Activated CD8-positive, alpha-beta memory T cell treated with anti-CD3 and anti-CD28 coated beads for 4 hours (primary cell): ENCODE results near the gene KPNA3.
A peak's percentile ranks its signal among the peaks of the same experiment; 100 is the strongest.
"Not testable (repeated sequence)": the region's sequence is repeated elsewhere in the genome, so short reads cannot be mapped to it uniquely, and the experiment has no call there.

Source experiments
- DNase-seq, 2 donors: peaks; one replicate each; pipeline ENCODE4 v3.0.0-alpha.2; 2020; ENCODE audit warnings: low read depth in 2 of 2

Gene KPNA3

GRCh38 chr13:49749848-49750247 lies 42.6 kb downstream of the KPNA3 start:
- DNase-seq, result no peak

GRCh38 chr13:49746111-49746510 lies 46.4 kb downstream of the KPNA3 start:
- DNase-seq, result no peak

GRCh38 chr13:49740870-49741269 lies 51.6 kb downstream of the KPNA3 start:
- DNase-seq, result no peak

- DNase-seq, result no peak
Measured at GRCh38 chr13:49739498-49740187, 52.8 kb downstream of the KPNA3 start.

GRCh38 chr13:49733181-49733951 lies 59.1 kb downstream of the KPNA3 start:
- no peak for DNase-seq

- DNase-seq, result no peak
Measured at GRCh38 chr13:49731766-49732165, 60.7 kb downstream of the KPNA3 start.

- no peak for DNase-seq
Measured at GRCh38 chr13:49716615-49717014, 75.9 kb downstream of the KPNA3 start.

- no peak for DNase-seq
Measured at GRCh38 chr13:49714757-49715156, 77.7 kb downstream of the KPNA3 start.

GRCh38 chr13:49711218-49711863 lies 81.1 kb downstream of the KPNA3 start:
- DNase-seq, result no peak

- DNase-seq, result not testable (repeated sequence)
Measured at GRCh38 chr13:49704264-49704663, 88.2 kb downstream of the KPNA3 start.

- no peak for DNase-seq
Measured at GRCh38 chr13:49701491-49701890, 91.0 kb downstream of the KPNA3 start.

GRCh38 chr13:49697468-49697867 lies 95.0 kb downstream of the KPNA3 start:
- DNase-seq, result no peak

GRCh38 chr13:49694446-49694845 lies 98.0 kb downstream of the KPNA3 start:
- DNase-seq, result no peak

GRCh38 chr13:49693877-49694276 lies 98.6 kb downstream of the KPNA3 start:
- no peak for DNase-seq

GRCh38 chr13:49693191-49693733 lies 99.2 kb downstream of the KPNA3 start:
- no peak for DNase-seq

- peak; percentile 75 to 76 for DNase-seq
Measured at GRCh38 chr13:49690995-49691784, 101.3 kb downstream of the KPNA3 start, which contains the start of gene EBPL. TSS of gene EBPL (minus strand) at chr13:49691486. CDS start at chr13:49691424, 62 bp downstream.

GRCh38 chr13:49690133-49690994 lies 102.1 kb downstream of the KPNA3 start:
- no peak for DNase-seq

- DNase-seq, result no peak
Measured at GRCh38 chr13:49683489-49683888, 109.0 kb downstream of the KPNA3 start.

GRCh38 chr13:49681842-49682435 lies 110.5 kb downstream of the KPNA3 start:
- DNase-seq, result no peak

GRCh38 chr13:49679246-49679645 lies 113.2 kb downstream of the KPNA3 start:
- no peak for DNase-seq
